Activated naive CD8-positive, alpha-beta T cell treated with anti-CD3 and anti-CD28 coated beads, Interleukin-2, amount 10 ng/mL, durations not matched to agents 7 days and 5 days (primary cell): ENCODE results near the gene AGPAT2. TPM values are rescaled to one million over a fixed set of nuclear protein-coding genes. Genes with fewer than 3 reads are reported as not detected.

Experiments used
- ATAC-seq: fragments of 150-1000 bp; cut with Tn5 transposase; one replicate; pipeline ENCODE4 v1.10.0; 2021; ENCODE audit warnings: low read depth, moderate library complexity
- POLR2A ChIA-PET: fragments of 350-600 bp; sonication (Branson Sonifier 250); formaldehyde crosslinking; loops from one replicate; lab custom pipeline; 2021; ENCODE audit warnings: antibody characterized with exemption; lab: Charles Lee
- DNase-seq: peaks from one replicate; pipeline ENCODE4 v3.0.0; 2021
- H3K27ac Mint-ChIP-seq: one replicate; pipeline ENCODE4 v1.8.0; 2022; ENCODE audit warnings: mild to moderate bottlenecking, mixed read lengths
- H3K27me3 Mint-ChIP-seq: one replicate; pipeline ENCODE4 v1.8.0; 2022; ENCODE audit warnings: mild to moderate bottlenecking, moderate library complexity, mixed read lengths
- H3K36me3 Mint-ChIP-seq: one replicate; pipeline ENCODE4 v1.8.0; 2021; ENCODE audit warnings: mild to moderate bottlenecking, mixed read lengths
- H3K4me1 Mint-ChIP-seq: one replicate; pipeline ENCODE4 v1.8.0; 2021; ENCODE audit warnings: mixed read lengths
- H3K4me3 Mint-ChIP-seq: one replicate; pipeline ENCODE4 v1.8.0; 2022; ENCODE audit warnings: mild to moderate bottlenecking, moderate library complexity, mixed read lengths
- H3K9me3 Mint-ChIP-seq: one replicate; pipeline ENCODE4 v1.8.0; 2021; ENCODE audit warnings: mixed read lengths
- total RNA-seq, 2 experiments: library from RNA; stranded (reverse); gene quantifications; one replicate each; pipeline ENCODE4 v1.2.3, GENCODE V29; 2021

The AGPAT2 gene
- total RNA-seq, 2 experiments from 2014 or later, result 21.6 to 24.8 TPM

GRCh38 chr9:136669791-136670464, 17.3 kb downstream of the AGPAT2 start:
- POLR2A ChIA-PET, result no interaction called here
- ATAC-seq, result no peak
- Mint-ChIP-seq H3K36me3 (no peaks in the 10 kb centered on the region), H3K4me3 (no peak overlapping the region), H3K9me3 (no peaks in the 10 kb centered on the region), H3K27ac (no peak overlapping the region), H3K4me1 (peaks cover 8% of the 10 kb centered on the region), H3K27me3 (peaks cover 6% of the 10 kb centered on the region)
- no peak for DNase-seq

- POLR2A ChIA-PET, result no interaction called here
- Mint-ChIP-seq H3K36me3 (no peaks in the 10 kb centered on the region), H3K27ac (no peak overlapping the region), H3K4me3 (no peak overlapping the region), H3K27me3 (peaks cover 11% of the 10 kb centered on the region), H3K9me3 (no peaks in the 10 kb centered on the region), H3K4me1 (peaks cover 10% of the 10 kb centered on the region)
- no peak for DNase-seq
- no peak for ATAC-seq
Measured at GRCh38 chr9:136668983-136669790, 18.1 kb downstream of the AGPAT2 start.

- H3K27ac Mint-ChIP-seq, result no peak overlapping the region
- H3K36me3 Mint-ChIP-seq, result no peaks in the 10 kb centered on the region
- H3K9me3 Mint-ChIP-seq, result no peaks in the 10 kb centered on the region
- DNase-seq (no peak), ATAC-seq (no peak)
- H3K4me1 Mint-ChIP-seq, result peaks cover 10% of the 10 kb centered on the region
- POLR2A ChIA-PET, result interaction anchor here (1.3 kb wide), 1 partner anchor 15 kb away, joined by 4 read pairs; no protein-coding TSS in a partner anchor
- H3K4me3 Mint-ChIP-seq, result no peak overlapping the region
- peaks cover 11% of the 10 kb centered on the region for H3K27me3 Mint-ChIP-seq
Measured at GRCh38 chr9:136667940-136668760, 19.1 kb downstream of the AGPAT2 start.

GRCh38 chr9:136667214-136667939, 19.9 kb downstream of the AGPAT2 start:
- POLR2A ChIA-PET, result interaction anchor here (1.3 kb wide), 1 partner anchor 15 kb away, joined by 4 read pairs; no protein-coding TSS in a partner anchor
- DNase-seq, result no peak
- no peaks in the 10 kb centered on the region for H3K9me3 Mint-ChIP-seq
- no peaks in the 10 kb centered on the region for H3K36me3 Mint-ChIP-seq
- H3K27me3 Mint-ChIP-seq, result peaks cover 11% of the 10 kb centered on the region
- H3K4me1 Mint-ChIP-seq, result peaks cover 10% of the 10 kb centered on the region
- ATAC-seq, result no peak
- H3K4me3 Mint-ChIP-seq, result no peak overlapping the region
- H3K27ac Mint-ChIP-seq, result no peak overlapping the region

- Mint-ChIP-seq H3K27ac (no peak overlapping the region), H3K4me3 (peak overlapping the region; percentile 52), H3K4me1 (peaks cover 10% of the 10 kb centered on the region), H3K9me3 (no peaks in the 10 kb centered on the region), H3K27me3 (peaks cover 11% of the 10 kb centered on the region), H3K36me3 (no peaks in the 10 kb centered on the region)
- POLR2A ChIA-PET, result interaction anchor here (1.3 kb wide), 1 partner anchor 16 kb away, joined by 4 read pairs; no protein-coding TSS in a partner anchor
- DNase-seq, result no peak
- peak; percentile 2 for ATAC-seq
Measured at GRCh38 chr9:136666372-136667213, 20.7 kb downstream of the AGPAT2 start.

GRCh38 chr9:136665704-136666371, 21.4 kb downstream of the AGPAT2 start:
- Mint-ChIP-seq H3K36me3 (no peaks in the 10 kb centered on the region), H3K27ac (no peak overlapping the region), H3K4me3 (no peak overlapping the region), H3K27me3 (peaks cover 11% of the 10 kb centered on the region), H3K9me3 (no peaks in the 10 kb centered on the region), H3K4me1 (peaks cover 10% of the 10 kb centered on the region)
- POLR2A ChIA-PET, result no interaction called here
- ATAC-seq, result peak; percentile 34
- peak; percentile 66 for DNase-seq

- H3K4me3 Mint-ChIP-seq, result peak overlapping the region; percentile 73
- H3K36me3 Mint-ChIP-seq, result no peaks in the 10 kb centered on the region
- peaks cover 11% of the 10 kb centered on the region for H3K27me3 Mint-ChIP-seq
- ATAC-seq, result peak; percentile 21
- POLR2A ChIA-PET, result interaction anchor here (0.7 kb wide), 1 partner anchor 63 kb away, joined by 3 read pairs; no protein-coding TSS in a partner anchor
- no peak for DNase-seq
- no peak overlapping the region for H3K27ac Mint-ChIP-seq
- no peaks in the 10 kb centered on the region for H3K9me3 Mint-ChIP-seq
- H3K4me1 Mint-ChIP-seq, result peaks cover 10% of the 10 kb centered on the region
Measured at GRCh38 chr9:136665111-136665703, 22.1 kb downstream of the AGPAT2 start.

GRCh38 chr9:136664000-136664915, 23.0 kb downstream of the AGPAT2 start:
- peaks cover 11% of the 10 kb centered on the region for H3K27me3 Mint-ChIP-seq
- ATAC-seq, result no peak
- POLR2A ChIA-PET, result interaction anchor here (0.5 kb wide), 1 partner anchor 220 kb away, joined by 3 read pairs; no protein-coding TSS in a partner anchor
- no peaks in the 10 kb centered on the region for H3K9me3 Mint-ChIP-seq
- H3K4me1 Mint-ChIP-seq, result peaks cover 10% of the 10 kb centered on the region
- no peaks in the 10 kb centered on the region for H3K36me3 Mint-ChIP-seq
- DNase-seq, result no peak
- no peak overlapping the region for H3K27ac Mint-ChIP-seq
- H3K4me3 Mint-ChIP-seq, result peak overlapping the region; percentile 73

- POLR2A ChIA-PET, result interaction anchor here (1.8 kb wide), 1 partner anchor 24 kb away, joined by 6 read pairs; the partner anchor contains the start of gene AGPAT2
- Mint-ChIP-seq H3K4me3 (no peak within 1 kb of the TSS), H3K4me1 (peaks cover 8% of the 10 kb centered on the region), H3K36me3 (no peaks in the 10 kb centered on the region), H3K9me3 (no peaks in the 10 kb centered on the region), H3K27ac (no peak within 1 kb of the TSS), H3K27me3 (peaks cover 19% of the 10 kb centered on the region)
- ATAC-seq (no peak), DNase-seq (peak; percentile 37)
Measured at GRCh38 chr9:136662656-136663581, 24.3 kb downstream of the AGPAT2 start, which contains the start of gene EGFL7. Gene EGFL7, plus strand, starts transcription at chr9:136662916. Its CDS starts 5,367 bp downstream, at chr9:136668283.

GRCh38 chr9:136662326-136662655, 25.0 kb downstream of the AGPAT2 start:
- Mint-ChIP-seq H3K27me3 (peaks cover 26% of the 10 kb centered on the region), H3K27ac (no peak overlapping the region), H3K9me3 (no peaks in the 10 kb centered on the region), H3K4me1 (peaks cover 8% of the 10 kb centered on the region), H3K36me3 (no peaks in the 10 kb centered on the region), H3K4me3 (no peak overlapping the region)
- POLR2A ChIA-PET, result interaction anchor here (1.5 to 1.8 kb wide), 2 partner anchors 25 to 66 kb away, joined by 4 to 6 read pairs; partner anchors contain the start of gene AGPAT2
- DNase-seq, result peak; percentile 39
- no peak for ATAC-seq
